Activated CD4-positive, alpha-beta T cell treated with anti-CD3 and anti-CD28 coated beads, Interleukin-2, amount 10 ng/mL, durations not matched to agents 7 days and 5 days (primary cell): ENCODE data around the gene NIPBL. TPM values are rescaled to one million over a fixed set of nuclear protein-coding genes. Genes with fewer than 3 reads are reported as not detected.
"Not testable (repeated sequence)": the region's sequence is repeated elsewhere in the genome, so short reads cannot be mapped to it uniquely, and the experiment has no call there.

Experiments
- CTCF ChIA-PET: fragments of 350-600 bp; sonication (Branson Sonifier 250); formaldehyde crosslinking; loops from one replicate; lab custom pipeline; 2021; ENCODE audit warnings: antibody characterized with exemption; lab: Charles Lee
- POLR2A ChIA-PET: fragments of 350-600 bp; sonication (Branson Sonifier 250); formaldehyde crosslinking; loops from one replicate; lab custom pipeline; 2021; ENCODE audit warnings: antibody characterized with exemption; lab: Charles Lee
- DNase-seq: peaks from one replicate; pipeline ENCODE4 v3.0.0-alpha.2; 2020
- H3K27ac Mint-ChIP-seq: one replicate; pipeline ENCODE4 v1.8.0; 2021; ENCODE audit warnings: mild to moderate bottlenecking, moderate library complexity, mixed read lengths
- H3K27me3 Mint-ChIP-seq: one replicate; pipeline ENCODE4 v1.8.0; 2021; ENCODE audit warnings: mixed read lengths
- H3K36me3 Mint-ChIP-seq: one replicate; pipeline ENCODE4 v1.8.0; 2021; ENCODE audit warnings: low read depth, mixed read lengths
- H3K4me1 Mint-ChIP-seq: one replicate; pipeline ENCODE4 v1.8.0; 2021; ENCODE audit warnings: mixed read lengths
- H3K4me3 Mint-ChIP-seq: one replicate; pipeline ENCODE4 v1.8.0; 2021; ENCODE audit warnings: mild to moderate bottlenecking, moderate library complexity, mixed read lengths
- H3K9me3 Mint-ChIP-seq: one replicate; pipeline ENCODE4 v1.8.0; 2021; ENCODE audit warnings: mixed read lengths
- total RNA-seq, 2 experiments: library from RNA; stranded (reverse); gene quantifications; one replicate each; pipeline ENCODE4 v1.2.3, GENCODE V29; 2021

The NIPBL gene, protein sequence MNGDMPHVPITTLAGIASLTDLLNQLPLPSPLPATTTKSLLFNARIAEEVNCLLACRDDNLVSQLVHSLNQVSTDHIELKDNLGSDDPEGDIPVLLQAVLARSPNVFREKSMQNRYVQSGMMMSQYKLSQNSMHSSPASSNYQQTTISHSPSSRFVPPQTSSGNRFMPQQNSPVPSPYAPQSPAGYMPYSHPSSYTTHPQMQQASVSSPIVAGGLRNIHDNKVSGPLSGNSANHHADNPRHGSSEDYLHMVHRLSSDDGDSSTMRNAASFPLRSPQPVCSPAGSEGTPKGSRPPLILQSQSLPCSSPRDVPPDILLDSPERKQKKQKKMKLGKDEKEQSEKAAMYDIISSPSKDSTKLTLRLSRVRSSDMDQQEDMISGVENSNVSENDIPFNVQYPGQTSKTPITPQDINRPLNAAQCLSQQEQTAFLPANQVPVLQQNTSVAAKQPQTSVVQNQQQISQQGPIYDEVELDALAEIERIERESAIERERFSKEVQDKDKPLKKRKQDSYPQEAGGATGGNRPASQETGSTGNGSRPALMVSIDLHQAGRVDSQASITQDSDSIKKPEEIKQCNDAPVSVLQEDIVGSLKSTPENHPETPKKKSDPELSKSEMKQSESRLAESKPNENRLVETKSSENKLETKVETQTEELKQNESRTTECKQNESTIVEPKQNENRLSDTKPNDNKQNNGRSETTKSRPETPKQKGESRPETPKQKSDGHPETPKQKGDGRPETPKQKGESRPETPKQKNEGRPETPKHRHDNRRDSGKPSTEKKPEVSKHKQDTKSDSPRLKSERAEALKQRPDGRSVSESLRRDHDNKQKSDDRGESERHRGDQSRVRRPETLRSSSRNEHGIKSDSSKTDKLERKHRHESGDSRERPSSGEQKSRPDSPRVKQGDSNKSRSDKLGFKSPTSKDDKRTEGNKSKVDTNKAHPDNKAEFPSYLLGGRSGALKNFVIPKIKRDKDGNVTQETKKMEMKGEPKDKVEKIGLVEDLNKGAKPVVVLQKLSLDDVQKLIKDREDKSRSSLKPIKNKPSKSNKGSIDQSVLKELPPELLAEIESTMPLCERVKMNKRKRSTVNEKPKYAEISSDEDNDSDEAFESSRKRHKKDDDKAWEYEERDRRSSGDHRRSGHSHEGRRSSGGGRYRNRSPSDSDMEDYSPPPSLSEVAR (N-terminal part only)
- 10 to 100 TPM; 59.4 to 72.8 TPM for total RNA-seq

DNA sequence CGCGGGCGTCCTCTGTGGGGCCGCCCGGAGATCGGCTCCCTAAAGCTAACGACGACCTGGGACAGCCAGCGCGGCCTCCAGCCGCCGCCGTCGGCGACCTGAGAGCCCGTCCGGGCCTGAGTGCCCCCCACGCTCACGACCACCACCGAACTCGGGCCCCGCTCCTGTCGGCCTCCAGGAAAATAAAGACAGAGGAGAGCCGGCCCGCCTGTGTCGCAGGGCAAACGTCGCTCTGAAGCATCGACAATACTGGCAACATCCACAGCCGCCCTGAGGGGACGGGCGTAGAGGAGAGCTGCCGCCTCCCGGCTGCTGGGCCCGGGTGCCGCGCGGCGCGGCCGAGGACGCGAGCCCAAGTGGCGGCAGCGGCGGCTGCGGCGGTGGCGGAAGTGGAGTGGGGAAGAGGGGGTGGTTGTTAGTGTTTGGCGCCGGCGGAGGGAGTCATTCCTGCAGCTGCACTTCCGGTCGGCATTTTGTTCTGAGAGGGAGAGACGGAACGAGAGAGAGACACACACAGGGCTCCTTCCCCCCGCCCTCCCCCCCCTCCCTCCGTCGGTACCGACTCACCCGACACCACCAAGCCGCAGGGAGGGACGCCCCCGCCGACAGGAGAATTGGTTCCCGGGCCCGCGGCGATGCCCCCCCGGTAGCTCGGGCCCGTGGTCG is at the start of gene NIPBL:
NIPBL (plus strand) TSS at position 471 of the 666 bp plus-strand sequence. CDS start 76,928 bp downstream, outside the sequence.
- peak within 1 kb of the TSS; percentile 77 for H3K4me3 Mint-ChIP-seq
- CTCF ChIA-PET = interaction anchor here (1.0 to 1.6 kb wide), 4 partner anchors 9 to 147 kb away, joined by 3 to 5 read pairs (median 4); no protein-coding TSS in a partner anchor
- no peaks in the 10 kb centered on the region for H3K27me3 Mint-ChIP-seq
- H3K4me1 Mint-ChIP-seq = peaks cover 42% of the 10 kb centered on the region
- peak within 1 kb of the TSS; percentile 97 for H3K27ac Mint-ChIP-seq
- no peaks in the 10 kb centered on the region for H3K9me3 Mint-ChIP-seq
- DNase-seq = peak; percentile 94
- peaks cover 7% of the 10 kb centered on the region for H3K36me3 Mint-ChIP-seq
- POLR2A ChIA-PET = interaction anchor here (0.6 kb wide), 1 partner anchor 339 kb away, joined by 3 read pairs; no protein-coding TSS in a partner anchor

DNA sequence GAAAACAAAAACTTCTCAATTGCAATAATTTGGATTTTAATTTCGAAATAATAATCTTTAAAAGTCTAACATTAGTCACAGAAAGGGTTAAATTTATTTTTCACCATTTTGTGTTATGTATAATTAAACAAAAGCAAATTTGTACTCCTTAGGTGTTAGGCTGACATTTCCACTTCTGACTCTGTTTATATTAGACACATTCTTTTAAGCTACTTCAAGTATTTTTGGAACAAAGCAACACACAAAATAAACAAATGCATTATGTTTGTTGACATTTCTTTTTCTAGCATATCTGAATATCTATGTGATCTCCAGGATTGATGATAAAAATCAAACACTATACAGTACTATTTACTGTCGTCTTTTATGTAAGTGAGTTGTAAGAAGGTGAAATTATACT is 44.3 kb upstream of the NIPBL start:
- Mint-ChIP-seq H3K9me3 (no peaks in the 10 kb centered on the region), H3K36me3 (no peaks in the 10 kb centered on the region), H3K4me1 (no peaks in the 10 kb centered on the region), H3K27ac (no peak overlapping the region), H3K27me3 (peaks cover 13% of the 10 kb centered on the region), H3K4me3 (no peak overlapping the region)
- ChIA-PET CTCF (no interaction called here), POLR2A (no interaction called here)
- DNase-seq = no peak

DNA sequence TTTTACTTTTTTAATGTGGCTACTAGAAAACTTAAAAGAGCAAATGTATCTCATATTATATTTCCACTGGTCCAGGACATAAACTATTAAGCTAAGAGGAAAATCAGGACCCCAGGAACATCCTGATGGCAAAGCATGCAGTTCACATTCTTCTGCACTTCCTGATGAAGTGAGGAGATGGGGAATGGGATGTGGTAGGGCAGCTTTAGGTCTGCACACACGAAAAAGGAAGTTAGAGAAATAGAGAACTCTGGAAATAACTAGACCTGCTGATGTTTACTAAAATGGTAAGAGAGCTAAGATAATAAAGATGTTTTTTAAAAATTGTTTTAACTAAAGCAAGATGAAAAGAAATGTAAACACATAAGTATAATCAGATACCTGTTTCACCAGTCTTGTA is 39.7 kb upstream of the NIPBL start:
- no peak for DNase-seq
- Mint-ChIP-seq H3K4me3 (no peak overlapping the region), H3K36me3 (no peaks in the 10 kb centered on the region), H3K27me3 (peaks cover 17% of the 10 kb centered on the region), H3K9me3 (no peaks in the 10 kb centered on the region), H3K27ac (no peak overlapping the region), H3K4me1 (no peaks in the 10 kb centered on the region)
- CTCF ChIA-PET = interaction anchor here (0.6 to 1.0 kb wide), 2 partner anchors 71 to 169 kb away, joined by 3 to 4 read pairs; no protein-coding TSS in a partner anchor
- POLR2A ChIA-PET = interaction anchor here (0.7 kb wide), 1 partner anchor 1691 kb away, joined by 3 read pairs; no protein-coding TSS in a partner anchor

DNA sequence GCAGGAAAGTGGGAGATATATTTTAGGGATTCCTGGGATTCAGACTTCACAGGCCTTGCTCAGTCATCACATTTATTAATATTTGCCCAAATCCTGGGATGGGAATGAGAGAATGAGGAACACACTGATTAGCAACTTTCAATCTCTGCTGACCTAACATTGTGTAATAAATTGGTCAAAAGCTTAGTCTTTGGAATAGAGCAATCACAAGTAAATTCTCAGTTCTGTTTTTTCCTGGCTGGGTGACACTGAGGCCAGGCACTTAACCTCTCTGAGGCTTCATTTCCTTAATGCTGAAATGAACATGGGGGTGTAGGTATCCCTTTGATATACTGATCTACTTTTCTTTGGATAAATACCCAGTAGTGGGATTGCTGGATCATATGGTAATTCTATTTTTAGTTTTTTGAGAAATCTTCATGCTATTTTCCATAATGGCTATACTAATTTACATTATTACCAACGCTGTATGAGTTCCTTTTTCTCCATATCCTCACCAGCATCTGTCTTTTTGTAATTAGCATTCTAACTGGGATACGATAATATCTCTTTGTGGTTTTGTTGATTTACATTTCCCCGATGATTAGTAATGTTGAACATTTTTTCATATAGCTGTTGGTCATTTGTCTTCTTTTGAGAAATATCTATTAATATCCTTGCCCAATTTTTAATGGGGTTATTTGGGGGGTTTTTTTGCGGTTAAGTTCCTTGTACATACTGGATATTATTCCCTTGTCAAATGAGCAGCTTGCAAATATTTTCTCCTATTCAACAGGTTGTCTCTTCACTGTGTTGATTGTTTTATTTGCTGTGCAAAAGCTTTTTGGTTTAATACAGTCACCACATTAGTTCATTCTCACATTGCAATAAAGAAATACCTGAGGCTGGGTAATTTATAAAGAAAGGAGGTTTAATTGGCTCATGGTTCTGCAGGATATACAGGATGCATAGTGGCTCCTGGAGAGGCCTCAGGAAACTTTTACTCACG is 36.8 kb upstream of the NIPBL start:
- Mint-ChIP-seq H3K4me3 (no peak overlapping the region), H3K4me1 (peaks cover 9% of the 10 kb centered on the region), H3K36me3 (no peaks in the 10 kb centered on the region), H3K9me3 (no peaks in the 10 kb centered on the region), H3K27ac (no peak overlapping the region), H3K27me3 (peaks cover 17% of the 10 kb centered on the region)
- POLR2A ChIA-PET = no interaction called here
- DNase-seq = no peak
- CTCF ChIA-PET = no interaction called here

DNA sequence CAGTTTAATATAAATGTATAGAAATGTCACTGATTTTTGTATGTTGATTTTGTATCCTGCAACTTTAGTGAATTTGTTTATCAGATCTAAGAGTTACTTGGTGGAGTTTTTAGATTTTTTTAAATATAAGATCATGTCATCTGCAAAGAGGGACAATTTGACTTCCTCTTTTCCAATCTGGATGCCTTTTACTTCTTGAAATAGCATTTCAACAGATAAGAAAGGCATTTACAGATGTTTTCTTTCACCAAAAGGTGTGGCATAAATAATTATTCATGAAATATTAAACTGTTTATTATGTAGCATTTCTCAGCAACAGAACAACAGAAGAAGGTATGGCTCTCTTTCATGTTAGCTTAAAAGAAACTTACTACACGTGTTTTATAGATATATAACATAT is 34.9 kb upstream of the NIPBL start:
- Mint-ChIP-seq H3K9me3 (no peaks in the 10 kb centered on the region), H3K4me1 (peaks cover 9% of the 10 kb centered on the region), H3K27ac (no peak overlapping the region), H3K36me3 (no peaks in the 10 kb centered on the region), H3K4me3 (no peak overlapping the region), H3K27me3 (peaks cover 12% of the 10 kb centered on the region)
- DNase-seq = no peak
- ChIA-PET POLR2A (no interaction called here), CTCF (no interaction called here)

DNA sequence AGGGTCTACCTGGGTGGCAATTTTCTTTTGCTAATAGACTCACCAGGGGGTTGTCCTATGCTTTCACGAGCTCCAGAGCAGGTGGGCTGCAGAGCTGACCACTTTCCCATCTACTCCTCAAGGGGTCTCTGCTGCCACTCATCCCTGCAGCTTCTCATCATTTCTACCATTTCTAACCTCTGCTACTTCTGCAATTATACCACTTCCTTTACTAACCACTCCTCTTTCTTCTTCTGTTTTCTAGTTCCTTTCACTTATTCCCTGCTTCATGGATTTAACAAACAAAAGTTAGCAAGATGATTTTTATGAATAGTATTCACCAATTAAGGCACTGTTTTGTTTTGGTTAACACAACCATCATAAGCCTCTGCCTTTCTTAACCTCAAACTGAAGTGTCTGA is 34.5 kb upstream of the NIPBL start:
- H3K27me3 Mint-ChIP-seq = peaks cover 10% of the 10 kb centered on the region
- H3K36me3 Mint-ChIP-seq = no peaks in the 10 kb centered on the region
- peaks cover 9% of the 10 kb centered on the region for H3K4me1 Mint-ChIP-seq
- DNase-seq = no peak
- ChIA-PET CTCF (no interaction called here), POLR2A (no interaction called here)
- H3K27ac Mint-ChIP-seq = no peak overlapping the region
- no peak overlapping the region for H3K4me3 Mint-ChIP-seq
- H3K9me3 Mint-ChIP-seq = no peaks in the 10 kb centered on the region

DNA sequence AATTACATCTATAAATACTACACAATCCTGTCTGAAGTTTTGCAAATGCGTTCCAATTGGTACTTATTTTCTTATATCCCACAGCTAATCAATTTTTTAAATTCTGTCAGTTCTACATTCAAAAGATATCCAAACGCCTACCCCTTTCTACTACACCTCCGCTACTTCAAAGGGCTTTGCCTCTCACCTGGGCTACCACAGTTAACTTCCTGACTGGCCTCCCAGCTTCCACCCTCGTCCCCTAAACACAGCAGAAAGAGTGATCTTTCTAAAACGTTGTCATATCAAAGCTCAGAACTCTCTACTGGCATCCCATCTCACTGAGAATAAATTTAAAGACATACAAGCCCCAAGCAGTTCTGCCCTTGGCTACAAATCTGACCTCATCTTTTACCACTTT is 32.3 kb upstream of the NIPBL start:
- POLR2A ChIA-PET = no interaction called here
- Mint-ChIP-seq H3K27ac (no peak overlapping the region), H3K4me3 (no peak overlapping the region)

DNA sequence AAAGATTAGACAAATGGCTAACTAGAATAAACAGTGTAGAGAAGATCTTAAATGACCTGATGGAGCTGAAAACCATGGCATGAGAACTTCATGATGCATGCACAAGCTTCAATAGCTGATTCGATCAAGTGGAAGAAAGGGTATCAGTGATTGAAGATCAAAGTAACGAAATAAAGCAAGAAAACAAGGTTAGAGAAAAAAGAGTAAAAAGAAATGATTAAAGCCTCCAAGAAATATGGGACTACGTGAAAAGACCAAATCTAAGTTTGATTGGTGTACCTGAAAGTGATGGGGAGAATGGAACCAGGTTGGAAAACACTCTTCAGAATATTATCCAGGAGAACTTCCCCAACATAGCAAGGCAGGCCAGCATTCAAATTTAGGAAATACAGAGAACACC is 28.0 kb upstream of the NIPBL start:
- H3K36me3 Mint-ChIP-seq, H3K27ac Mint-ChIP-seq, H3K4me3 Mint-ChIP-seq, H3K9me3 Mint-ChIP-seq, POLR2A ChIA-PET, CTCF ChIA-PET, H3K27me3 Mint-ChIP-seq, DNase-seq: not testable (repeated sequence)
- H3K4me1 Mint-ChIP-seq = peaks cover 10% of the 10 kb centered on the region

More for the DNA sequence above, 32.3 kb upstream of the NIPBL start:
- H3K4me1 Mint-ChIP-seq = peaks cover 9% of the 10 kb centered on the region
- no peaks in the 10 kb centered on the region for H3K9me3 Mint-ChIP-seq
- no peaks in the 10 kb centered on the region for H3K36me3 Mint-ChIP-seq
- no peak for DNase-seq
- CTCF ChIA-PET = no interaction called here
- peaks cover 6% of the 10 kb centered on the region for H3K27me3 Mint-ChIP-seq

DNA sequence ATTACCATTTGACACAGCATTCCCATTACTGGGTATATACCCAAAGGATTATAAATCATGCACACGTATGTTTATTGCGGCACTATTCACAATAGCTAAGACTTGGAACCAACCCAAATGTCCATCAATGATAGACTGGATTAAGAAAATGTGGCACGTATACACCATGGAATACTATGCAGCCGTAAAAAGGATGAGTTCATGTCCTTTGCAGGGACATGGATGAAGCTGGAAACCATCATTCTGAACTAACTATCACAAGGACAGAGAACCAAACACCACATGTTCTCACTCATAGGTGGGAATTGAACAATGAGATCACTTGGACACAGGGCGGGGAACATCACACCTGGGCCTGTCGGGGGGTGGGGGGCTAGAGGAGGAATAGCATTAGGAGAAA is 23.7 kb upstream of the NIPBL start:
- H3K4me1 Mint-ChIP-seq, H3K36me3 Mint-ChIP-seq, CTCF ChIA-PET, H3K4me3 Mint-ChIP-seq, POLR2A ChIA-PET, H3K9me3 Mint-ChIP-seq, H3K27ac Mint-ChIP-seq, H3K27me3 Mint-ChIP-seq, DNase-seq: not testable (repeated sequence)

DNA sequence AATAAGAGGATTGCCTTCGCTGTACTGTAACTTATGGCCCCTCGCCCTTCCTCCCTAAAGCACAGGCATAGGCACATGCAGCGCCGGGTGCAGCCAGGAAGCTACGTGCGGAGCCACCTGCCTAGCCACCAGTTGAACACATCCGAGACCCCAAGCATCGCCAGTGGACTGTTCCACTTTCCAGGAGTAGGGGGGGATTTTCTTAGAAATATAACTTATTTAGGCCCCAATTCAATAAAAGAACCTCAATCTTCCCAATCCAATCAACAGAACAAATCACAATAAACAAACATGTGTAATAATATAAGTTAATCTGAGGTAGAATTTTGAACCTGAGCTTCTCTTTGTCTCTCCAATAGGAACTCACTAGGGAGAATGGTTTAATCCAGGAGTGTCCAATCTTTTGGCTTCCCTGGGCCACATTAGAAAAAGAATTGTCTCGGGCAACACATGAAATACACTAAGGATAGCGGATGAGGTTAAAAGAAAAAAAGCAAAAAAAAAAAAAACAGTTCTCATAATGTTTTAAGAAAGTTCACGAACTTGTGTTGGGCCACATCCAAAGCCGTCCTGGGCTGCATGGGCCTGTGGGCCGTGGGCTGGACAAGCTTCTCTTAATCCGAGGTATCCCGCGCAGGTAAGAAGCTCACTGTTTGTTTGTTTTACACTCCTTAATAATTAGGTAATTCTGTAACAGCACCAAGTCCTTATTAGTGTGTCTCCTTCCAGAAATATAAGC is 22.0 kb upstream of the NIPBL start:
- Mint-ChIP-seq H3K4me1 (peaks cover 5% of the 10 kb centered on the region), H3K4me3 (no peak overlapping the region), H3K9me3 (peaks cover 3% of the 10 kb centered on the region), H3K27ac (no peak overlapping the region), H3K27me3 (peaks cover 16% of the 10 kb centered on the region), H3K36me3 (no peaks in the 10 kb centered on the region)
- CTCF ChIA-PET = interaction anchor here (0.5 kb wide), 1 partner anchor 722 kb away, joined by 4 read pairs; no protein-coding TSS in a partner anchor
- POLR2A ChIA-PET = no interaction called here
- DNase-seq = no peak

DNA sequence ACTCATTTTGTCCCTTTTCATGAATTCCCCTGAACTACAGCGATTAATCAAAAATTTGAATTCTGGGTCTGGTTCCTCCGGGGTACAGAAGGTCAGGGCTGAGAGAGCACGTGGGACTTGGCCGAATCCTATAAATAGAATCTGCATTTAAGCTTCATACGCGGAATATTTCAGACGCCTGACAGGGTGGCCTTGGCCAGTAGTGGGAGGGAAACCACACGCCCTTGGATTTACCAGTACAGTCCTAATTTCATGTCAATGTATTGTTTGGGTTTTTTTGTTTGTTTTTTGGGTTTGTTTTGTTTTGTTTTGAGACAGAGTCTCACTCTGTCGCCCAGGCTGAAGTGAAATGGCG is 21.5 kb upstream of the NIPBL start:
- Mint-ChIP-seq H3K36me3 (no peaks in the 10 kb centered on the region), H3K27ac (no peak overlapping the region), H3K4me3 (no peak overlapping the region), H3K4me1 (peaks cover 5% of the 10 kb centered on the region), H3K9me3 (peaks cover 3% of the 10 kb centered on the region), H3K27me3 (peaks cover 17% of the 10 kb centered on the region)
- DNase-seq = no peak
- POLR2A ChIA-PET = no interaction called here
- CTCF ChIA-PET = interaction anchor here (0.5 kb wide), 1 partner anchor 722 kb away, joined by 4 read pairs; no protein-coding TSS in a partner anchor
